Activated CD8-positive, alpha-beta T cell treated with anti-CD3 and anti-CD28 coated beads, Interleukin-2, amount 10 ng/mL, durations not matched to agents 7 days and 5 days (primary cell): Measurements from ENCODE around the gene WNT3A. TPM values are rescaled to one million over a fixed set of nuclear protein-coding genes. Genes with fewer than 3 reads are reported as not detected.
A peak's percentile ranks its signal among the peaks of the same experiment; 100 is the strongest.

Experiments
- ATAC-seq: fragments of 150-1000 bp; cut with Tn5 transposase; one replicate; pipeline ENCODE4 v1.10.0; 2021; ENCODE audit warnings: moderate library complexity
- CTCF ChIA-PET: fragments of 350-600 bp; sonication (Branson Sonifier 250); formaldehyde crosslinking; loops from one replicate; lab custom pipeline; 2021; ENCODE audit warnings: antibody characterized with exemption; lab: Charles Lee
- POLR2A ChIA-PET: fragments of 350-600 bp; sonication (Branson Sonifier 250); formaldehyde crosslinking; loops from one replicate; lab custom pipeline; 2021; ENCODE audit warnings: antibody characterized with exemption; lab: Charles Lee
- DNase-seq: peaks from one replicate; pipeline ENCODE4 v3.0.0-alpha.2; 2020
- H3K27ac Mint-ChIP-seq: one replicate; pipeline ENCODE4 v1.8.0; 2021; ENCODE audit warnings: mild to moderate bottlenecking, mixed read lengths
- H3K27me3 Mint-ChIP-seq: one replicate; pipeline ENCODE4 v1.8.0; 2021; ENCODE audit warnings: low read depth, mixed read lengths
- H3K36me3 Mint-ChIP-seq: one replicate; pipeline ENCODE4 v1.8.0; 2021; ENCODE audit warnings: low read depth, mixed read lengths
- H3K4me1 Mint-ChIP-seq: one replicate; pipeline ENCODE4 v1.8.0; 2021; ENCODE audit warnings: low read depth, mixed read lengths
- H3K4me3 Mint-ChIP-seq: one replicate; pipeline ENCODE4 v1.8.0; 2021; ENCODE audit warnings: mild to moderate bottlenecking, mixed read lengths
- H3K9me3 Mint-ChIP-seq: one replicate; pipeline ENCODE4 v1.8.0; 2022; ENCODE audit warnings: mixed read lengths; ENCODE audit not compliant: insufficient read depth
- total RNA-seq, 2 experiments: library from RNA; stranded (reverse); gene quantifications; one replicate each; pipeline ENCODE4 v1.2.3, GENCODE V29; 2021

WNT3A gene
- total RNA-seq, 2 experiments from 2014 or later: not detected

GRCh38 chr1:228050571-228051231, 43.9 kb downstream of the WNT3A start:
- H3K27ac Mint-ChIP-seq: no peak overlapping the region

GRCh38 chr1:228058172-228058948, 51.6 kb downstream of the WNT3A start:
- DNase-seq: no peak
- POLR2A ChIA-PET: interaction anchor here (4.1 kb wide), 1 partner anchor 23 kb away, joined by 17 read pairs; the partner anchor contains the start of gene ARF1
- no peaks in the 10 kb centered on the region for H3K36me3 Mint-ChIP-seq

More at GRCh38 chr1:228050571-228051231, 43.9 kb downstream of the WNT3A start:
- Mint-ChIP-seq H3K27me3 (peaks cover 21% of the 10 kb centered on the region), H3K36me3 (no peaks in the 10 kb centered on the region), H3K4me3 (no peak overlapping the region), H3K9me3 (no peaks in the 10 kb centered on the region), H3K4me1 (no peaks in the 10 kb centered on the region)
- ChIA-PET POLR2A (no interaction called here), CTCF (no interaction called here)
- ATAC-seq: no peak
- DNase-seq: no peak

GRCh38 chr1:228058949-228059633, 52.3 kb downstream of the WNT3A start:
- peak; percentile 56 for DNase-seq
- ChIA-PET POLR2A (interaction anchor here (4.1 kb wide), 1 partner anchor 23 kb away, joined by 17 read pairs; the partner anchor contains the start of gene ARF1), CTCF (no interaction called here)
- Mint-ChIP-seq H3K4me1 (peaks cover 7% of the 10 kb centered on the region), H3K9me3 (no peaks in the 10 kb centered on the region), H3K27me3 (peaks cover 50% of the 10 kb centered on the region), H3K4me3 (no peak overlapping the region), H3K36me3 (no peaks in the 10 kb centered on the region), H3K27ac (no peak overlapping the region)
- ATAC-seq: peak; percentile 64

More at GRCh38 chr1:228058172-228058948, 51.6 kb downstream of the WNT3A start:
- Mint-ChIP-seq H3K27ac (no peak overlapping the region), H3K27me3 (peaks cover 53% of the 10 kb centered on the region), H3K9me3 (no peaks in the 10 kb centered on the region), H3K4me3 (no peak overlapping the region), H3K4me1 (peaks cover 7% of the 10 kb centered on the region)
- no peak for ATAC-seq
- CTCF ChIA-PET: no interaction called here

GRCh38 chr1:228059634-228060457, 53.0 kb downstream of the WNT3A start:
- H3K27ac Mint-ChIP-seq: no peak overlapping the region
- CTCF ChIA-PET: no interaction called here
- DNase-seq (peak; percentile 73), ATAC-seq (peak; percentile 70)
- POLR2A ChIA-PET: interaction anchor here (4.1 kb wide), 1 partner anchor 22 kb away, joined by 17 read pairs; the partner anchor contains the start of gene ARF1
- H3K36me3 Mint-ChIP-seq: no peaks in the 10 kb centered on the region
- no peaks in the 10 kb centered on the region for H3K9me3 Mint-ChIP-seq
- peak overlapping the region; percentile 55 for H3K4me3 Mint-ChIP-seq
- H3K27me3 Mint-ChIP-seq: peaks cover 50% of the 10 kb centered on the region
- H3K4me1 Mint-ChIP-seq: peaks cover 7% of the 10 kb centered on the region

- H3K27me3 Mint-ChIP-seq: peaks cover 46% of the 10 kb centered on the region
- DNase-seq (no peak), ATAC-seq (no peak)
- ChIA-PET CTCF (no interaction called here), POLR2A (interaction anchor here (4.1 kb wide), 1 partner anchor 21 kb away, joined by 17 read pairs; the partner anchor contains the start of gene ARF1)
- no peak overlapping the region for H3K4me3 Mint-ChIP-seq
- H3K4me1 Mint-ChIP-seq: peaks cover 7% of the 10 kb centered on the region
- no peak overlapping the region for H3K27ac Mint-ChIP-seq
- no peaks in the 10 kb centered on the region for H3K9me3 Mint-ChIP-seq
- no peaks in the 10 kb centered on the region for H3K36me3 Mint-ChIP-seq
Observed at GRCh38 chr1:228060458-228061190, 53.8 kb downstream of the WNT3A start.

- H3K4me1 Mint-ChIP-seq: peaks cover 7% of the 10 kb centered on the region
- POLR2A ChIA-PET: interaction anchor here (4.1 kb wide), 1 partner anchor 20 kb away, joined by 17 read pairs; the partner anchor contains the start of gene ARF1
- ATAC-seq: no peak
- H3K27ac Mint-ChIP-seq: no peak overlapping the region
- H3K27me3 Mint-ChIP-seq: peaks cover 37% of the 10 kb centered on the region
- no peaks in the 10 kb centered on the region for H3K36me3 Mint-ChIP-seq
- no peaks in the 10 kb centered on the region for H3K9me3 Mint-ChIP-seq
- no peak for DNase-seq
- CTCF ChIA-PET: no interaction called here
- no peak overlapping the region for H3K4me3 Mint-ChIP-seq
Observed at GRCh38 chr1:228061411-228062084, 54.8 kb downstream of the WNT3A start.

- Mint-ChIP-seq H3K4me1 (peaks cover 7% of the 10 kb centered on the region), H3K27me3 (peaks cover 32% of the 10 kb centered on the region), H3K36me3 (no peaks in the 10 kb centered on the region), H3K4me3 (no peak overlapping the region), H3K9me3 (no peaks in the 10 kb centered on the region), H3K27ac (no peak overlapping the region)
- DNase-seq (no peak), ATAC-seq (no peak)
- CTCF ChIA-PET: no interaction called here
- POLR2A ChIA-PET: no interaction called here
Observed at GRCh38 chr1:228062085-228062791, 55.4 kb downstream of the WNT3A start.

- no peak overlapping the region for H3K4me3 Mint-ChIP-seq
- H3K27ac Mint-ChIP-seq: no peak overlapping the region
- no peaks in the 10 kb centered on the region for H3K36me3 Mint-ChIP-seq
- H3K9me3 Mint-ChIP-seq: no peaks in the 10 kb centered on the region
- CTCF ChIA-PET: no interaction called here
- peaks cover 7% of the 10 kb centered on the region for H3K4me1 Mint-ChIP-seq
- DNase-seq (no peak), ATAC-seq (no peak)
- H3K27me3 Mint-ChIP-seq: peaks cover 29% of the 10 kb centered on the region
- POLR2A ChIA-PET: no interaction called here
Observed at GRCh38 chr1:228062812-228063211, 56.0 kb downstream of the WNT3A start.

- POLR2A ChIA-PET: no interaction called here
- Mint-ChIP-seq H3K36me3 (no peaks in the 10 kb centered on the region), H3K27ac (no peak overlapping the region), H3K27me3 (peaks cover 23% of the 10 kb centered on the region), H3K9me3 (no peaks in the 10 kb centered on the region), H3K4me3 (no peak overlapping the region), H3K4me1 (peaks cover 7% of the 10 kb centered on the region)
- DNase-seq (no peak), ATAC-seq (no peak)
- CTCF ChIA-PET: no interaction called here
Observed at GRCh38 chr1:228063251-228064191, 56.7 kb downstream of the WNT3A start.
